ENCODE results near the gene SIGLEC7.

Gene SIGLEC7

DNA sequence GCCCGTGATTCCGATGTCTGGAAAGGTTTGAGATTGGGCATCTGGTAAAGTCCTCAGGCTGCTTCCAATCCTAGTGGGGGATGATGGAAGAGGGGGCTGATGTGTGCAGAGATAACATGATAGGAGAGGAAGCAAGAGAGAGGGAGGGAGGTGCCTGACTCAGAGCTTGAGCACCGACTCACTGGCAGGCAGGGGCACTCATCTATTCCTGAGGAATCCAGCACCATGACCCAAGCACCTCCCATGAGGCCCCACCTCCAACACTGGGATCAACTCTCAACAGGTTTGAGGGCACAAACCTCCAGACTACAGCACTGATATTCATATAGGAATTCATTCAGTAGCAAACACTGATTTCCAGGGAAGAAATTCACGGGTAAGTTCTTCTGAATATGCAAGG lies 23.0 kb upstream of the SIGLEC7 start:
- Histone ChIP-seq H3K4me3 (ENCODE audit: low read depth, low read length) (no peak overlapping the region), H3K27me3 (ENCODE audit: insufficient read depth, low read length) (peaks cover 27% of the 10 kb centered on the region), H3K79me2 (ENCODE audit: control insufficient read depth, insufficient read depth, low read length, unreplicated experiment) (no peaks in the 10 kb centered on the region), H3K36me3 (ENCODE audit: insufficient read depth, low read length) (no peaks in the 10 kb centered on the region), H3K4me1 (ENCODE audit: control insufficient read depth, insufficient read depth, low read length, unreplicated experiment) (no peaks in the 10 kb centered on the region), H2AFZ (ENCODE audit: low read length, unreplicated experiment) (no peak overlapping the region), H3K27ac (ENCODE audit: low read depth, low read length) (no peak overlapping the region)

- Histone ChIP-seq H3K36me3 (ENCODE audit: insufficient read depth, low read length) (no peaks in the 10 kb centered on the region), H3K4me1 (ENCODE audit: control insufficient read depth, insufficient read depth, low read length, unreplicated experiment) (no peaks in the 10 kb centered on the region), H3K27ac (ENCODE audit: low read depth, low read length) (no peak overlapping the region), H3K27me3 (ENCODE audit: insufficient read depth, low read length) (peaks cover 22% of the 10 kb centered on the region), H3K4me3 (ENCODE audit: low read depth, low read length) (no peak overlapping the region), H3K79me2 (ENCODE audit: control insufficient read depth, insufficient read depth, low read length, unreplicated experiment) (no peaks in the 10 kb centered on the region), H2AFZ (ENCODE audit: low read length, unreplicated experiment) (no peak overlapping the region)
Measured at GRCh38 chr19:51119611-51120010, 22.5 kb upstream of the SIGLEC7 start.

GRCh38 chr19:51120160-51120559 lies 21.9 kb upstream of the SIGLEC7 start:
- Histone ChIP-seq H3K27me3 (ENCODE audit: insufficient read depth, low read length) (peaks cover 19% of the 10 kb centered on the region), H3K27ac (ENCODE audit: low read depth, low read length) (no peak overlapping the region), H2AFZ (ENCODE audit: low read length, unreplicated experiment) (no peak overlapping the region), H3K4me3 (ENCODE audit: low read depth, low read length) (no peak overlapping the region), H3K36me3 (ENCODE audit: insufficient read depth, low read length) (no peaks in the 10 kb centered on the region), H3K79me2 (ENCODE audit: control insufficient read depth, insufficient read depth, low read length, unreplicated experiment) (no peaks in the 10 kb centered on the region), H3K4me1 (ENCODE audit: control insufficient read depth, insufficient read depth, low read length, unreplicated experiment) (no peaks in the 10 kb centered on the region)

DNA sequence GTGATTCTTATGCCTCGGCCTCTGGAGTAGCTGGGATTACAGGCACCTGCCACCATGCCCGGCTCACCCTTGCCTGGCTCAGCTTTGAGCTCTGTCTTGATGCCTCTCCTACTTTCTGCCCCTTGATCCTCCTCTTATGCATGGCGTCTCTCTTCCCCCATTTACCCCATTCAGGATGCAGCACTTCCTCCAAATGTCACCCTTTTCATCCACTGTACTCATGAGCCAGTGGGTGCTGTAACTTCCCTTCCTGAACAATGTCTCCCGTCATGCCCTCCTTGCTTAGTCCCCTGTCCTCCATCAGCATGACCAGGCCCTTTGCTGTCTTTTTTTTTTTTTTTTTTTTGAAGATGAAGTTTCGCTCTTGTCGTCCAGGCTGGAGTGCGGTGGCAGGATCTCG lies 20.8 kb upstream of the SIGLEC7 start:
- Histone ChIP-seq H3K4me1 (ENCODE audit: control insufficient read depth, insufficient read depth, low read length, unreplicated experiment) (no peaks in the 10 kb centered on the region), H3K79me2 (ENCODE audit: control insufficient read depth, insufficient read depth, low read length, unreplicated experiment) (no peaks in the 10 kb centered on the region), H3K36me3 (ENCODE audit: insufficient read depth, low read length) (no peaks in the 10 kb centered on the region), H2AFZ (ENCODE audit: low read length, unreplicated experiment) (no peak overlapping the region), H3K27ac (ENCODE audit: low read depth, low read length) (no peak overlapping the region), H3K4me3 (ENCODE audit: low read depth, low read length) (no peak overlapping the region), H3K27me3 (ENCODE audit: insufficient read depth, low read length) (peaks cover 12% of the 10 kb centered on the region; the same call in 1 of the 2 replicates)

GRCh38 chr19:51122112-51122981 lies 19.8 kb upstream of the SIGLEC7 start:
- Histone ChIP-seq H3K27ac (ENCODE audit: low read depth, low read length) (no peak overlapping the region), H3K27me3 (ENCODE audit: insufficient read depth, low read length) (peaks cover under 1% of the 10 kb centered on the region; the same call in 1 of the 2 replicates)

GRCh38 chr19:51123381-51123800 lies 18.7 kb upstream of the SIGLEC7 start:
- H3K79me2 ChIP-seq (ENCODE audit: control insufficient read depth, insufficient read depth, low read length, unreplicated experiment): no peaks in the 10 kb centered on the region
- no peak overlapping the region for H2AFZ ChIP-seq (ENCODE audit: low read length, unreplicated experiment)
- no peaks in the 10 kb centered on the region for H3K36me3 ChIP-seq (ENCODE audit: insufficient read depth, low read length)
- H3K4me3 ChIP-seq (ENCODE audit: low read depth, low read length): no peak overlapping the region
- peaks cover 7% of the 10 kb centered on the region for H3K4me1 ChIP-seq (ENCODE audit: control insufficient read depth, insufficient read depth, low read length, unreplicated experiment)
- no peak overlapping the region for H3K27ac ChIP-seq (ENCODE audit: low read depth, low read length)
- no peaks in the 10 kb centered on the region for H3K27me3 ChIP-seq (ENCODE audit: insufficient read depth, low read length)

More at GRCh38 chr19:51122112-51122981, 19.8 kb upstream of the SIGLEC7 start:
- Histone ChIP-seq H3K4me3 (ENCODE audit: low read depth, low read length) (no peak overlapping the region), H3K36me3 (ENCODE audit: insufficient read depth, low read length) (no peaks in the 10 kb centered on the region), H3K4me1 (ENCODE audit: control insufficient read depth, insufficient read depth, low read length, unreplicated experiment) (peaks cover 3% of the 10 kb centered on the region), H3K79me2 (ENCODE audit: control insufficient read depth, insufficient read depth, low read length, unreplicated experiment) (no peaks in the 10 kb centered on the region), H2AFZ (ENCODE audit: low read length, unreplicated experiment) (no peak overlapping the region)

GRCh38 chr19:51123802-51124201 lies 18.3 kb upstream of the SIGLEC7 start:
- H3K27me3 ChIP-seq (ENCODE audit: insufficient read depth, low read length): no peaks in the 10 kb centered on the region
- no peak overlapping the region for H2AFZ ChIP-seq (ENCODE audit: low read length, unreplicated experiment)
- no peak overlapping the region for H3K27ac ChIP-seq (ENCODE audit: low read depth, low read length)

GRCh38 chr19:51124216-51124615 lies 17.9 kb upstream of the SIGLEC7 start:
- no peaks in the 10 kb centered on the region for H3K27me3 ChIP-seq (ENCODE audit: insufficient read depth, low read length)

More at GRCh38 chr19:51123802-51124201, 18.3 kb upstream of the SIGLEC7 start:
- H3K4me3 ChIP-seq (ENCODE audit: low read depth, low read length): no peak overlapping the region
- no peaks in the 10 kb centered on the region for H3K79me2 ChIP-seq (ENCODE audit: control insufficient read depth, insufficient read depth, low read length, unreplicated experiment)
- H3K36me3 ChIP-seq (ENCODE audit: insufficient read depth, low read length): no peaks in the 10 kb centered on the region
- H3K4me1 ChIP-seq (ENCODE audit: control insufficient read depth, insufficient read depth, low read length, unreplicated experiment): peaks cover 11% of the 10 kb centered on the region

DNA sequence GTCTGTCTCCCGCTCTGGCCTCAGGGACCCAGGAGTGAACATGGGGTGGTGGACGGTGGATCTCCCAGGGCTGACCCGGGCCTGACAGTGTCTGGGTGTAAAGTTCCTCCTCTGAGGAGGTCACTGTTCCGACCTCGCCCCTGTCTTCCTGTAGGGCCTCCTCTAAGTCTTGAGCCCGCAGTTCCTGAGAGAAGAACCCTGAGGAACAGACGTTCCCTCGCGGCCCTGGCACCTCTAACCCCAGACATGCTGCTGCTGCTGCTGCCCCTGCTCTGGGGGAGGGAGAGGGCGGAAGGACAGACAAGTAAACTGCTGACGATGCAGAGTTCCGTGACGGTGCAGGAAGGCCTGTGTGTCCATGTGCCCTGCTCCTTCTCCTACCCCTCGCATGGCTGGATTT lies 17.4 kb upstream of the SIGLEC7 start, which contains the start of gene SIGLEC9:
SIGLEC9 (plus strand) TSS at position 178 of the 400 bp plus-strand sequence; CDS start at position 247, 69 bp downstream.
- H3K79me2 ChIP-seq (ENCODE audit: control insufficient read depth, insufficient read depth, low read length, unreplicated experiment): no peaks in the 10 kb centered on the region
- no peaks in the 10 kb centered on the region for H3K36me3 ChIP-seq (ENCODE audit: insufficient read depth, low read length)
- H3K4me1 ChIP-seq (ENCODE audit: control insufficient read depth, insufficient read depth, low read length, unreplicated experiment): peaks cover 12% of the 10 kb centered on the region
- no peak within 1 kb of the TSS for H3K4me3 ChIP-seq (ENCODE audit: low read depth, low read length)
- no peak within 1 kb of the TSS for H3K27ac ChIP-seq (ENCODE audit: low read depth, low read length)
- no peak within 1 kb of the TSS for H2AFZ ChIP-seq (ENCODE audit: low read length, unreplicated experiment)
- no peaks in the 10 kb centered on the region for H3K27me3 ChIP-seq (ENCODE audit: insufficient read depth, low read length)

More at GRCh38 chr19:51124216-51124615, 17.9 kb upstream of the SIGLEC7 start:
- Histone ChIP-seq H3K27ac (ENCODE audit: low read depth, low read length) (no peak overlapping the region), H2AFZ (ENCODE audit: low read length, unreplicated experiment) (no peak overlapping the region), H3K4me3 (ENCODE audit: low read depth, low read length) (no peak overlapping the region), H3K79me2 (ENCODE audit: control insufficient read depth, insufficient read depth, low read length, unreplicated experiment) (no peaks in the 10 kb centered on the region), H3K36me3 (ENCODE audit: insufficient read depth, low read length) (no peaks in the 10 kb centered on the region), H3K4me1 (ENCODE audit: control insufficient read depth, insufficient read depth, low read length, unreplicated experiment) (peaks cover 12% of the 10 kb centered on the region)

GRCh38 chr19:51125421-51126075 lies 16.6 kb upstream of the SIGLEC7 start:
- Histone ChIP-seq H2AFZ (ENCODE audit: low read length, unreplicated experiment) (no peak overlapping the region), H3K36me3 (ENCODE audit: insufficient read depth, low read length) (no peaks in the 10 kb centered on the region), H3K79me2 (ENCODE audit: control insufficient read depth, insufficient read depth, low read length, unreplicated experiment) (no peaks in the 10 kb centered on the region), H3K4me3 (ENCODE audit: low read depth, low read length) (no peak overlapping the region), H3K4me1 (ENCODE audit: control insufficient read depth, insufficient read depth, low read length, unreplicated experiment) (peaks cover 12% of the 10 kb centered on the region), H3K27me3 (ENCODE audit: insufficient read depth, low read length) (peaks cover 5% of the 10 kb centered on the region; the same call in 1 of the 2 replicates), H3K27ac (ENCODE audit: low read depth, low read length) (no peak overlapping the region)
